NCI-H82 (cell line): Measurements from ENCODE around the gene SORCS2.

Source experiments
- DNase-seq: peaks from one replicate; lab custom pipeline; 2025; lab: John Stamatoyannopoulos, UW

SORCS2 gene

GRCh38 chr4:7356667-7357310, 164.5 kb downstream of the SORCS2 start:
- no peak for DNase-seq

- DNase-seq, result peak; percentile 25
These were observed 165.0 kb downstream of the SORCS2 start for GRCh38 chr4:7357323-7357722.

- DNase-seq, result peak; percentile 61
These were observed 165.9 kb downstream of the SORCS2 start for GRCh38 chr4:7358100-7358735.

GRCh38 chr4:7359400-7360062, 167.2 kb downstream of the SORCS2 start:
- DNase-seq, result peak; percentile 45

GRCh38 chr4:7360806-7361205, 168.5 kb downstream of the SORCS2 start:
- DNase-seq, result no peak

GRCh38 chr4:7361280-7361895, 169.1 kb downstream of the SORCS2 start:
- peak; percentile 9 for DNase-seq

GRCh38 chr4:7362341-7362740, 170.0 kb downstream of the SORCS2 start:
- no peak for DNase-seq

GRCh38 chr4:7362862-7363430, 170.6 kb downstream of the SORCS2 start:
- DNase-seq, result no peak

GRCh38 chr4:7364979-7365378, 172.6 kb downstream of the SORCS2 start:
- no peak for DNase-seq

- DNase-seq, result no peak
These were observed 173.3 kb downstream of the SORCS2 start for GRCh38 chr4:7365462-7366179.

- no peak for DNase-seq
These were observed 174.0 kb downstream of the SORCS2 start for GRCh38 chr4:7366180-7366945.

- no peak for DNase-seq
These were observed 174.6 kb downstream of the SORCS2 start for GRCh38 chr4:7366954-7367353.

- no peak for DNase-seq
These were observed 175.1 kb downstream of the SORCS2 start for GRCh38 chr4:7367406-7367805.

GRCh38 chr4:7367864-7368277, 175.5 kb downstream of the SORCS2 start:
- DNase-seq, result peak; percentile 55

GRCh38 chr4:7368296-7368695, 176.0 kb downstream of the SORCS2 start:
- no peak for DNase-seq

- no peak for DNase-seq
These were observed 177.2 kb downstream of the SORCS2 start for GRCh38 chr4:7369511-7369910.

- DNase-seq, result no peak
These were observed 177.7 kb downstream of the SORCS2 start for GRCh38 chr4:7370038-7370437.

GRCh38 chr4:7371210-7371941, 179.0 kb downstream of the SORCS2 start:
- no peak for DNase-seq

- DNase-seq, result no peak
These were observed 180.3 kb downstream of the SORCS2 start for GRCh38 chr4:7372673-7373072.

- DNase-seq, result no peak
These were observed 182.2 kb downstream of the SORCS2 start for GRCh38 chr4:7374571-7374970.
